AG04449 (cell line): Measurements from ENCODE around the gene SCN3A.

ENCODE experiments used
- CTCF ChIA-PET: fragments of 350-600 bp; formaldehyde crosslinking; extraction: SDS; loops from one replicate; lab custom pipeline; 2021; ENCODE audit warnings: antibody characterized with exemption; lab: Yijun Ruan, JAX
- POLR2A ChIA-PET: fragments of 400-600, 350-600 bp; formaldehyde crosslinking; extraction: SDS; loops from one replicate; lab custom pipeline; 2020; ENCODE audit warnings: antibody characterized with exemption, inconsistent platforms; lab: Yijun Ruan, JAX
- DNase-seq: peaks from one replicate; pipeline ENCODE4 v3.0.0-alpha.2; 2010; ENCODE audit warnings: low read depth, low spot score
- H3K4me3 ChIP-seq: 2 replicates; pipeline ENCODE4 v1.5.1; 2011; ENCODE audit warnings: low read depth, mild to moderate bottlenecking, control low read depth, low read length
- CTCF ChIP-seq: IDR thresholded peaks from one replicate; pipeline ENCODE4 v1.5.1; 2011; ENCODE audit warnings: mild to moderate bottlenecking, moderate library complexity, low read length, control low read depth, inconsistent platforms; ENCODE audit not compliant: insufficient read depth; ENCODE audit errors: missing control alignments

The SCN3A gene

GRCh38 chr2:165161510-165161909, 42.3 kb downstream of the SCN3A start:
- TF ChIP-seq CTCF: no peak
- ChIA-PET POLR2A (no interaction called here), CTCF (interaction anchor here (0.5 kb wide), 1 partner anchor 142 kb away, joined by 3 read pairs; no protein-coding TSS in a partner anchor)
- H3K4me3 ChIP-seq: no peak overlapping the region
- DNase-seq: peak; percentile 33

DNA sequence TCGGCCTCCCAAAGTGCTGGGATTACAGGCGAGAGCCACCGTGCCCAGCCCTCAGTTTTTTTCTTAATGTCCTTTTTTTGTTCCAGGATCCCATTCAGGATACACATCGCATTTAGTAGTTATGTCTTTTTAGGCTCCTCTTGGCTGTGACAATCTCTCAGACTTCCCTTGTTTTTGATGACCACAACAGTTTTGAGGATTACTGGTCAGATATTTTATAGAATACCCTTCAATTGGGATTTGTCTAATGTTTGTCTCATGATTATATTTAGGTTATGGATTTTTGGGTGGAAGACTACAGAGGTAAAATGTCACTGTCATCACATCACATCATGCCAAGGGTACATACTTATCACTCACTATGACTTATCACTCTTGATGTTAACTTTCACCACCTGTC, 46.7 kb downstream of the SCN3A start:
- TF ChIP-seq CTCF: no peak
- no peak for DNase-seq
- POLR2A ChIA-PET: no interaction called here
- CTCF ChIA-PET: no interaction called here
- H3K4me3 ChIP-seq: no peak overlapping the region

GRCh38 chr2:165155152-165155551, 48.7 kb downstream of the SCN3A start:
- H3K4me3 ChIP-seq: no peak overlapping the region
- no peak for DNase-seq
- ChIA-PET POLR2A (no interaction called here), CTCF (no interaction called here)
- no peak for TF ChIP-seq CTCF

DNA sequence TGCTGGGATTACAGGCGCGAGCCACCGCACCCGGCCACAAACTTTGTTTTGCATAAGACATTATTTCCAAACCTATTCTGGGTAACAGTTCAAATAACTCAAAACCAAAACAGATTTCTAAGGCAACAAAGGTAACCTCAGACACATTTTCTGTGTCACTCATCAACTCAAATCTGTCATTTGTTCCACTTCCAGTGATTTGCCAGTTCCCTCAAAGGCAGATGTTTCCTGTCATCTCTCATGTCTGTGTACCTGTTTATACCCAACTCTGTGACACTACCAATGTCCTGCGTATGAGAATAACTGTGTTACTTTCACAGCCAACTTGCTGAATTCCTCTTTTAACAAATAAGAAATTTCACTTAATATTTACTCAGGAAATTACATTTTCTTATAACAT, 54.4 kb downstream of the SCN3A start:
- no peak for DNase-seq
- TF ChIP-seq CTCF: no peak
- CTCF ChIA-PET: no interaction called here
- POLR2A ChIA-PET: no interaction called here
- no peak overlapping the region for H3K4me3 ChIP-seq

DNA sequence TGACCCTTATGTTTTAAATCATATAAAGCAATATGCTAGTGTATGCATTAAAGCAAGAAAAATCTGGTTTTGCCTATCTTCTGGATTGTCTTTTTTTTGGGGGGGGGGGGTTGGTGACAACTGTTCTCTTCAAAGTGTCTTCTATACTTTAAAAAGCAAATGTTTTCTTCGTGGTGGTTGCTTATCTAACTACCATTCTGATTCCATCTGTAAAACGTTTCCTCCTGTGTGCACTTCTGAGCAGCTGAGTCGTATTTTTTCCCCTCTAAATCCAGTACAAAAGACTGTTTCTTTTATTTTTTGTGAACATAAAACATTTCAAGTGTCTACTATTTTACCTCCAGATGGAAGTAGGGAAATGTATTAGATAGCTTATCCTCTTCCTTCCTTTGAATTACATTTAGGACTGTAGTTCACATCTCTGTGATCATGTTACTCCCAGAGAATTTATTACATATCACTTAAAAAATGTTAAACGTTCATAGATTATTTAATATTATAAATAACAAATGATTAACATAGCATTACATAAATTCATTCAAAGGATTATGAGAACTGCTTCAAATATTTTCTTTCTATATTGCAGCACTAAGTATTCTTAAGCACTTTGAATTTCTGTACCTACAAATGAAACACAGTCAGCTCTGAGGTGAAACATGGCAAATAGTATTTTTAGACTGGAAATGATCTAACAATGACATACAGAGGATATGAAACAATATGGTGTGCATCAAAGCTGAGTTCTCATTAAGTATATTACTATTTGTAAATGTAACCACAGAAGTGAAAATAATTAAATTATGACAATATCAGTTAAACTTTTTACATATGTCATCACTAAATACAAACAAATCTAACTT, 56.4 kb downstream of the SCN3A start:
- DNase-seq: no peak
- CTCF ChIA-PET: interaction anchor here (0.8 to 1.0 kb wide), 2 partner anchors 60 to 109 kb away, joined by 3 read pairs; no protein-coding TSS in a partner anchor
- TF ChIP-seq CTCF: no peak
- H3K4me3 ChIP-seq: no peak overlapping the region
- POLR2A ChIA-PET: no interaction called here

DNA sequence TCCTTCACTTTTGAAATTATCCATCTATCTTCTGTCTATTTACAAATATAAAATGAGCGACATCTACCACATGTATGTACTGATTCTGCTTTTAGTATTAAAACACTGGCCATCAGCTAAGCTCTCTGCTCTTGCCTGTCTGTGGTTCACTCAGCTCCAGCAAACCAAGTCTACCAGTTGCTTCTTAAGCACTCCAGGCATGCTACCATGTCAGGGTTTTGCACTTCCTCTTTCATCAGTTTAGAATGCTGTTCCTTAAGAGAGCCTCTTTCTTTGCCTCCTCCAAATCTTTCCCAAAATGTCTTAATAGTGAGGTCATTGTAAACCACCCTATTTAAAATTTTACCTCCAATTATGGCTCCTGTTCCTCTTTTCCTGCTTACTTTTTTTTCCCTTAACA, 59.5 kb downstream of the SCN3A start:
- ChIA-PET CTCF (no interaction called here), POLR2A (no interaction called here)
- no peak overlapping the region for H3K4me3 ChIP-seq
- DNase-seq: no peak
- no peak for TF ChIP-seq CTCF
